Measurements from ENCODE around the gene PAMR1. TPM values are rescaled to one million over a fixed set of nuclear protein-coding genes. Genes with fewer than 3 reads are reported as not detected.
"Not testable (repeated sequence)": the region's sequence is repeated elsewhere in the genome, so short reads cannot be mapped to it uniquely, and the experiment has no call there.

The PAMR1 gene, protein sequence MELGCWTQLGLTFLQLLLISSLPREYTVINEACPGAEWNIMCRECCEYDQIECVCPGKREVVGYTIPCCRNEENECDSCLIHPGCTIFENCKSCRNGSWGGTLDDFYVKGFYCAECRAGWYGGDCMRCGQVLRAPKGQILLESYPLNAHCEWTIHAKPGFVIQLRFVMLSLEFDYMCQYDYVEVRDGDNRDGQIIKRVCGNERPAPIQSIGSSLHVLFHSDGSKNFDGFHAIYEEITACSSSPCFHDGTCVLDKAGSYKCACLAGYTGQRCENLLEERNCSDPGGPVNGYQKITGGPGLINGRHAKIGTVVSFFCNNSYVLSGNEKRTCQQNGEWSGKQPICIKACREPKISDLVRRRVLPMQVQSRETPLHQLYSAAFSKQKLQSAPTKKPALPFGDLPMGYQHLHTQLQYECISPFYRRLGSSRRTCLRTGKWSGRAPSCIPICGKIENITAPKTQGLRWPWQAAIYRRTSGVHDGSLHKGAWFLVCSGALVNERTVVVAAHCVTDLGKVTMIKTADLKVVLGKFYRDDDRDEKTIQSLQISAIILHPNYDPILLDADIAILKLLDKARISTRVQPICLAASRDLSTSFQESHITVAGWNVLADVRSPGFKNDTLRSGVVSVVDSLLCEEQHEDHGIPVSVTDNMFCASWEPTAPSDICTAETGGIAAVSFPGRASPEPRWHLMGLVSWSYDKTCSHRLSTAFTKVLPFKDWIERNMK
- total RNA-seq (2014; rRNA removed; shearing (Covaris generic)) = 0.43 and 0.53 TPM in 2 replicates

DNA sequence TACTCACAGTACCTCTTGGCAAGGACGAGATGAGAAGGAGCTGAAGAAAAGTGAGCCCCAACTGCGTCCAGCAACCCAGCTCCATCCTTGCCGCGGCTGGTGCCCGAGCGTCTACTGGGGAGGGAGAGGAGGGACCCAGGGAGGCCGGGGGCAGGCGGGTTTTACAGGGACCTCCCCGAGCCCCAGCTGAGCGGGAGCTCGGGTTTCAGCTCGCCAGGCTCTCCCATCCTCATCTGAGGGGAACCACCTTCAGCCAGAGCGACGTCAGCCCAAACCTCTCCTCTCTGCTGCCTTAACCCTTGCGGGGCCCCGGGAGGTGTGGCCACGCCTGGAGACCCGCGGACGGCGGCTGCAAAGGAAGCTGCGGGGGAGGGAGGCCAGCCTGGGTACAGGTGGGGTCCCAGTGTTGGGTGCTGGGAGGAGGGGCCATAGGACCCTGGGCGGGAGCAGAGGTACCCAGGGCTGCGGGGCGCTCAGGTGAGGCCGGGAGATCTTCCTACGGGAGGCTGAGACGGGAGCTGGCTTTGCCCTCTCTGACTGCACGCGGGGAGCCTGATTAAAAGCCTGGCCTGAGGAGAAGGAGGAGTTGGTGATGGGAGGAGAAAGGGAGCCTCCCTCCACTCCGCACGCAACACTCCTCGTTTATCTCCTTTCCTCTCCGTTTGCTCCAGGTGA lies at the start of gene PAMR1:
Gene PAMR1 (minus strand): TSS at position 116 of the 675 bp plus-strand sequence. CDS start 31 bp downstream, at position 85.
- peak; percentile 45 for DNase-seq (ENCODE audit: low spot score)

DNA sequence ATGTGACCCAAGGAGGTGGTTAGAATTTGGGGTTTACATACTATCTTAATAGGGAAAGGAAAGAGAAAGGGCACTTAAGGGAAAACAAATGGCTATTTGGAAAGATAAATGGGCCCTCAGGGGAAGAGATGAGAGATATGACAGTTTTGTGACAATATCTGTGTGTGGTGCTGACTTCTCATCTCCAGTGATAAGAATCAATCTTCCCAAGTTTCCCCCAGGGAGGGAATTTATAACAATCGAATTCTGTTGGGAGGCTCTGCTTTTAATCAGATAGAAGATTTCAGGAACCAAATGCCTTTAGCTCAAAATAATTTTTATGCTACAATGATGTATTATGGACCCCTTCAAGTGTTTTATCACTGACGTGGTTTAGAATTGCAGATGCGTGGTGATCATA lies 46.3 kb upstream of the PAMR1 start:
- no peak for DNase-seq (ENCODE audit: low spot score)

DNA sequence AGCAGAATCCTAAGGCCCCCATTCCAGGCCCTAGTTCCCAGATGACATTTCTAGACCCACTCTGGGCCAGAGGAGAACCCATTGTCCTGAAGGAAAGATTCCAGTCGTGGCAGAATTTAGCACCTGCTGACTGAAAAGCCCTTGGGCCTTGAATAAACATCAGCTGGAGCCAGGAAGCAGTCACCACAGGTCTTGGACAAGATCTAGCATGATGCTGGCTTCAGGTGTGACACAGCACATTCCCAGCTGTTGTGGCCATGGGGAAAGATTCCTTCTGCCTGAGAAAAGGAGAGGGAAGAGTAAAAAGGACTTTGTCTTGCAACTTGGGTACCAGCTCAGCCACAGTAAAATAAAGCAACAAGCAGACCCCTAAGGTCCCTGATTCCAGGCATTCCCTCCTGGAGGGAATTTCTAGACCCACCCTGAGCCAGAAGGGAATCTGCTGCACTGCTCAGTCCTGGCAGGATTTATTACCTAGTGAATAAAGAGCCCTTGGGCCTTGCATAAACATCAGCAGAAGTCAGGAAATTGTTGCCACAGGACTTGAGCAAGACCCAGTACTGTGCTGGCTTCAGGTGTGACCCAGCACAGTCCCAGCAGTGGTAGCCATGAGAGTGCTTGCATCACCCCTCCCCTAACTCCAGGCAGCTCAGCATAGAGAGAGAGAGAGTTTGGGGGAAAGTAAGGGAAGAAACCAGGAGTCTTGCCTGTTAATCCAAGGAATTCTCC lies 42.5 kb upstream of the PAMR1 start:
- peak; percentile 29 for DNase-seq (ENCODE audit: low spot score)

DNA sequence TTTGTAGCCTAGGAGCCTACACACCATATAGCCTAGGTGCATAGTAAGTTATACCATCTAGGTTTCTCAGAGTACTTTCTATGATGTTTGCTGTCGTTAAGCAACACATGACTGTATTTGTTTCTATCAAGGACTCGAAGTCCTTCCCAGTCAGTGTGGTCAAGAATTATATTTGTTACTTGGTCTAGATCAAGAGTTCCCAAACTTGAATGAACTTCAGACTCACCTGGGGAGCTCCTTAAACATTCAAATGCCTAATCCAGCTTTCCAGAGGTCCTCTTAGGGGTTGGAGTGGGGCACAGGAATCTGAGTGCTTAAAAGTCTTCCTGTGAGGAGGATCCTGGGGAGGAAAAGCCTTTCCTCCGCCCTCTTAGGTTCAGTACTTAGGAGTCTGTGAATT lies 41.5 kb upstream of the PAMR1 start:
- DNase-seq (ENCODE audit: low spot score) = no peak

DNA sequence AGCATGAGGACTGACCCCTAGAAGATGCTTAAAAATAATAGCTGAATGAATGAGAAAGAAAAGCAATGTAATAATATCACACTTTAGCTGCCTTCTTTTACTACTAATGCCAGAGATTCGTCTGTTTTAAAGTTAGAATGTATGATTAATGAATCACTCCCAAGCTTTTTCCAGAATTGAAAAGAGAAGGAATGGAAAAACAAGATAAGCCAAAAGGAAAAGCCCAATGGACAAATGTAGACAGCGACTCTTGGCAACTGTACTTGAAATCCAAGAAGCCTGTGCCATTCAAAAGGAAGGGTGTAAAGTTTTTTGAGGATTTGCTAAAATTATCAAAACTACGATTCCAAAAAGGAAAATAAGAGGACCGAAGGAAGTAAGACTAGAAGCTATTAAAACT lies 40.8 kb upstream of the PAMR1 start:
- DNase-seq (ENCODE audit: low spot score) = no peak

DNA sequence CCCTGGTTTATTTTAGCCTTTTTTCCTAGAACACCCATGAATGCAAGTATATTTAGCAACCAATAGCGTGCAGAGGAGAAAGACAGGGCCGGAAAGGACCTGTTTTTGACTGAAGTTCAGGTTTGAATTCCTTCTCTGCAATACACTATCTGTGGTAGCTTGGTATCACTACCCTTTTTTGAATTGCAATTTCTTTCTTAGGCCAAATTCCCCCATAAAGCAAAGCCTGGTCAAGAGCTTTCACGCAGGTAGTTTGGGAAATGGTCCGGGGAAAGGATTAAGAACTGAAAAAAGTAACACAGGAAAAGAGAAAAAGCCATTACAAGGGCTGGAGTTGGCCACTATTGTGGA lies 38.8 kb upstream of the PAMR1 start:
- no peak for DNase-seq (ENCODE audit: low spot score)

DNA sequence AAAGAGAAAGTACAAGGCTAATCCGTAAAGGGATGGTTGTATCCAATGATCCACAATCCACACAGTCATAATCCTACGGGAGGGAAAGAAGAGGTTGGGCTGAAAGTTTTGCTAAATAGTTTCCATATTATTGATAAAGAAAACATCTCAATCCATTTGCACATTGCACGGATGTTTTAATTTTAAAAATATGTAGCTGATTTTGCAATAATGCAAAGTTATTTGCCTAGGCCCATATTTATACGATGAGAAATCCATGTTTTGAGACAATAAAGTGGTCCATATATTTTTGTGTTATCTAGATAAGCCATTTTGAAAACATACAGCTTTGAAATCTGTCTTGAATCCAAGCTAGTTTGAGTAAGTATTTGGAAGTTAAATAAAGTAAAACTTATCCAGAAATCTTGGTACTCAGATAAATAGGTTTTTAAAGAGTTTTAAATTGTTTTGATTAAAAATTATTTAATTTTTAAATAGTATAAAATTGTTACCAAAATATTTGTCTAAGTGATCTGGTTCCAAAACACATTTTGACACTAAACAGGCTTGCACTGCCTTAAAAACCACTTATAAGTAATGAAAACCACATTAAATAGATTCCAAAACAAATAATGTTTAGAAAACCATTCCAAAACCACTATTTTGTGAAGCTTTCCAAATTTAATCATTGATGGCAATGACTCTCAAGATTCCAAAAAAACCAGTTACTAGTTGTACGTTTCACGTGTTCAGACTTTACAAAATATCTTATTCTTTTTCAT lies 38.2 kb upstream of the PAMR1 start:
- DNase-seq (ENCODE audit: low spot score) = no peak

DNA sequence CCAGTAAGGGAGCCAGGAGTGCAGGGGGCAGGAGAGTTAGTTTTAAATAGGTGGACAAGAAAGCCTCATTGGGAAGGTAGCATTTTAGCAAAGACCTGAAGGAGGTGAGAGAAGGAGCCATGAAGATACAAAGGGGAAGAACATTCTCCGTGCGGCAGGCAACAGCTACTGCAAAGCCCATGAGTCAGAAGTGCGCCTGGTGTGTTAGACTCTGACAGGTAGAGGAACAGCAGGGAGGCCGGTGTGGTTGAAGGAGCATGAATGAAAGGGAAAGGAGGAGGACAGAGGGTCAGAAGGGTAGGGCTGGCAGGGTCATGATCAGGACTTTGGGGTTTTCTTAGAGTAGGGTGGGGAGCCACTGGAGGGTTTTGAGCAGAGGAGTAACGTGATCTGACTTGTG lies 34.5 kb upstream of the PAMR1 start:
- no peak for DNase-seq (ENCODE audit: low spot score)

DNA sequence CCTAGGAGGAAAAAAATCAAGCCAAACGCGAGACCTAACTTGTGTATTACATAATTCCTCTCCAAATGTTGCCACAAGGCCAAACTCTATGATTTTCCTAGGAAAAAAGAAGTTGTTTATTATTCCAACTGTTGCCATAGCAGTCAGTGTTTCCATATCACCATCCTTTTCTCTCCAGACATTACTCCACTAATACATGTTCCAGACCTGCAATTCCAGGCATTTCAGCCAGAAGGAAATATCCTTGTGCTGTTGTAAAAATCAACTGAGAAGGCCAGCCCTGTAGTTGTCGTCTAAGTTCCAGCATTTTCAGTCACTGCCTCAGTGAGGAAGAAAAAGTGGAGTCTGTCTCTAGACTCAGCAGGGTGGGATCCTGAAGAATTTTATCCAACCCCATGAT lies 33.1 kb upstream of the PAMR1 start:
- DNase-seq (ENCODE audit: low spot score) = no peak

DNA sequence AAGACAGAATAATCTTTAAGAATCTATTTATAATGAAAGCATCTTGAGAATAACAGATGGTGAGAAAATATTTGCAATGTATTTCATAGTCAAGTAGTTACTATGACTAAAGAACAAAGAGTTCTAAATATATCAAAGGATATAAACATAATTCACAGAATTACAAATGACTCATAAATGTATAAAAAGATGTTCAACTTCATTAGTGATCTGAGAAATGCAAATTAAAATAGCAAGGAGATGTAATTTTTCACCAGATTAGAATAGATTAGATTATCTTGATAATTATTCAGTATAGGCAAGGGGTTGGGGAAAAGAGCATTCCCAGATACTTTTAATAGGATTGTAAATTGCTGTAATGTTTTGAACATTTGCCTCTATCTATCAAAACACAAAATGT lies 30.1 kb upstream of the PAMR1 start:
- no peak for DNase-seq (ENCODE audit: low spot score)

DNA sequence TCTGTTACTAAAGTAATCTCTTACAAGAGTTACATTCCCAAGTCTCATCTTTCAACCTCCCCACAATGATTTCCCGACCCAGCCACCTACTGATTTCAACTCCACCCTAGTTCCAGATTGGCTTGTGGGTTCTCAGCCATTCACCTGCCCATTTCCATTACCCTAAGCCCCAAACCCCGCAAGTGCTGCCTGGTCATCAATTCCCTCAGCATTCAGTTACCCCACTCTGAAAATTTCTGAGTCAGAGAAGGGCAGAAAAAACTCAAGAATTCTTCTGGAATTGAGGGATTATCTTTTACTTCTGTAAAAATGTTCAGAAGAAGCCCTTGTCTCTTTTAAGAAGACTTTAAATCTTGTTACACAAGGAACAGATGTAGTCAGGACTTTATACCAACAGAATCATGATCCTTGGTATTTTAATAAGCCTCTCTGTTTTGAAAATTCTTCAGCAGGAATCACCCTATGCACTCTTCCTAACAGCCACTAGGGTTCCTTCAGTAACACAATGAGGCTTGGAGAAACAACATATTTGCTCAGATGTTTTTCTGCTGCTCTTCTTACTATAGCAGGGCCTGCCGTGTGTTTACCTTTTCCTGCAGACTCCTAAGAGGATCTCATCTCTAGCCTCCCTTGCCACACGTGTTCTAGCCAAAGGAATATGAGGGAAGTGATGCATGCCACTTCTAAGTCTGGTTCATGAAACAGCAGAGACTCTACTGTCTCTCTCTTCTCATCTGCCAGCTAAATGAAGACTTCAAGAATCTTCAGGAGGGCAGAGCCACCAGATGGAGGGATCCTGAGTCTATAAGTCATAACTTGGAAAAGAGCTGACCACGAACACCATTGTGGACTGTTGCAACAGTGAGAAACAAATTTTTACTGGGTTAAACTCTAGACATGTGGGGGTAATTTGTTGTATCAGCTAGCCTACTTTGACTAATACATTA lies 29.3 kb upstream of the PAMR1 start:
- DNase-seq (ENCODE audit: low spot score) = no peak

DNA sequence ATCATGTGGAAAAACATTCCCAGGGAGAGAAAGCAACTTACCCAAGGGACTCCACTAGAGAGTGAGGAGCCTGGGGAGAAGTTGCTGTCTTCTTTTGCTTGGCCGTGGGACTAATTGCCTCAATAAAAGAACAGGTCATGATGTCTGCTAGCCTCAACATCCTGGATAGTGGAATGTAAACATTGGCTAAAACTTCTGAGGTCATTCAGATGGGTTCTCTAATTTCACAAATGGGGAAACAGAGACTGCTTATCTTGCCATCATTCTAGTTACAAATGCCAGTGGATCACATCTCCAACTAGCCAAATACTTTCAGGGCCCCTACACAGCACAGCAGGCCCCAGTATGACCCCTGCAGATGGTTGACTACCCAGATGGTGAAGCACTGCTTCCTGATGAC lies 28.4 kb upstream of the PAMR1 start:
- peak; percentile 25 for DNase-seq (ENCODE audit: low spot score)

DNA sequence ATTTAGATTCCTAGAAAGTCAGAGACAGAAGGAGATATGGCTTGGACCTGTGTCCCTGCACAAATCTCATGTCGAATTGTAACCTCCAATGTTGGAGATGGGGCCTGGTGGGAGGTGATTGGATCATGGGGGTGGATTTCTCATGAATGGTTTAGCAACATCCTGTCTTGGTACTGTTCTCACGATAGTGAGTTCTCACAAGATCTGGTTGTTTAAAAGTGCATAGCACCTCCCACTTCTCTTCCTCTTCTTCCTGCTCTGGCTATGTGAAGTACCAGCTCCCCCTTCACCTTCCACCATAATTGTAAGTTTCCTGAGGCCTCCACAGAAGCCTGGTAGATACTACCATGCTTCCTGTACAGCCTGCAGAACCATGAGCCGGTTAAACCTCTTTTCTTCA lies 27.6 kb upstream of the PAMR1 start:
- no peak for DNase-seq (ENCODE audit: low spot score)

DNA sequence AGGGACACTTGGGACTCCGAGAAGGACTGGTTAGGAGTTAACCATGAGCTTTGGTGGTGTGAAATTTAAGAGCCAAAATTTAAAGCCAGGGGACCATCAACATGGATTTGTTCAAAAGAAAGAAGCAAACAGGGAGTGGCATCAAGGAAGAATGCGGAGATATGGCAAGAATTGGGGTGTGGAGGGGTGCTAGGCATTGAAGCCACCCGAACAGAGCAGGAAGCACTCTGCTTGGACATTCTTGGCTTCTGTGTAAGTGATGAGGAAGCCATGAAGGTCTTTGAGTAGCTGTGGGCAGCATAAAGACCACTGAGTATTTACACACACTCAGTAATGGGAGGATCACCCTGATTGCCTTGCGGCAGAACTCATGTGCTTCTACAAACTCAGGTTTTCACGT lies 27.2 kb upstream of the PAMR1 start:
- no peak for DNase-seq (ENCODE audit: low spot score)

DNA sequence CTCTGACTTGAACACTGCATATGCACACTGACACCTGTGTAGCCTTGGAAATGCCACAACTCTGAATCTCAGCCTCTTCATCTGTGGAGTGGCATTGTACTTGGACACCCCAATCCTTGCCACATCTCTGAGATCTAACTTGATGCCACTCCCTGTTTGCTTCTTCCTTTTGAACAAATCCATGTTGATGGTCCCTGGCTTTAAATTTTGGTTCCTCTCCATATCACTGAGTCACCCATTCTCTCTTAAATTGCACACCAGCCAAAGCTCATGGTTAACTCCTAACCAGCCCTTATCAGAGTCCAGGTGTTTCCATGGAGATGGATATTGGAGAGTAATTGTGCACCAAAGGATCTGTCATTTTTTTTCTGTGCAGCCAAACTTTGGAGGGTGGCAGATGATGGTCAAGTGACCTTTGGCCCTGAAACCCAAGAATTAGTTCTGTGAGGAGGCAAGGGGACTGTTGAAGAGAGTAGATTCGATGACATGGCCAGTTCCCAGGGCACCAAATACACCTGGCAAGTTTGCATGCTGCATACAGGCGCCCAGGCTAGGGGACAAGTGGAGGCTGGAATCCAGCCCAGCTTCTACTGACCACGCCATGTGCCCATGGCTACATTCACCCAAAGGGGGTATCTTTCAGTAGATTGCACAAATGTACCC lies 25.1 kb upstream of the PAMR1 start:
- peak; percentile 18 for DNase-seq (ENCODE audit: low spot score)

DNA sequence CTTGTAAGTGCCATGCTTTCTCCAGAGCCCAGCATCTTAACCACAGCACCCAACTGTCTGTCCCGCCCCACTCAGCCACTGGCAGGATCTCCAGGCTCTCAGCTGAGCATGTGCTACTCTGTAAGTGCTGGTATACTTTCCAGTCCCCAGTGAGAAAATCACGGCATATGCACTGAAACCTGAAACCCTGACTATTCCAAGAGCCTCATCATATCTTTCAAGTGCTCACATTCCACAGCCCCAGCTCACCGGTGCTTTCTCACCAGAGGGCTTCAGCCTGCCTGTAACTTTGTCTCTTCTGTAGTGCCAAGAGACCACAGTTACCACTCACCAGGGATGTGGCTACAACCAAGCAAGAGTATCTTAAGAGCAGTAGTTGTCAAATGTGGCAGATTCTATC lies 24.4 kb upstream of the PAMR1 start:
- peak; percentile 93 for DNase-seq (ENCODE audit: low spot score)

DNA sequence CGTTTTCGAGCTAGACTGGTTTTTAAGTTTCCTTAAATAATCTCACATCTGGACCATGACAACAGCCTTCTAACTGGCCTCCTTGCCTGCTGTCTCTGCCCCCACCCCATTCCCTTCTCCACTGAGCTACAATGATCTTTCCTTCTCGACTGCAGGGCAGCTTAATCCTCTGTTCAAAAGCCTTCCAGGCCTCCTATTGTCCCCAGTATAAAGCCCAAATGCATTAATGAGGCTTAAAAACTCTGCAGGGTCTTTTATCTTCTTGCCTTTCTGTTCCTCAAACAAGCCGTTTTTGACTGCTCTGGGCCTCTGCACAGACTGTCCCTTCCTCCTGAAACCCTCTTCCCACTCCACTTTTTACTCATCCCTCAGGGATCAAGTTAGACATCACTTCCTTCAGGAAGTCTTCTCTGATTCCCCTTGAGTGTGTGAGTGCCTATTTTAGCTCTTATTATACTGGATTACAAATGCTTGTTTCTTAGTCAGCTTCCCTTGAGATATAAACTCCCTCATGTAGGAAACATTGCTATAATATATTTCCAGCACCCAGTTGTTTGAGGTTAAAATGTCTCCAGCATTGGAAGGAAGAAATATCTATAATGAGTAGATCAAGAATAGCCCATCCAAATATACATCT lies 23.6 kb upstream of the PAMR1 start:
- no peak for DNase-seq (ENCODE audit: low spot score)

DNA sequence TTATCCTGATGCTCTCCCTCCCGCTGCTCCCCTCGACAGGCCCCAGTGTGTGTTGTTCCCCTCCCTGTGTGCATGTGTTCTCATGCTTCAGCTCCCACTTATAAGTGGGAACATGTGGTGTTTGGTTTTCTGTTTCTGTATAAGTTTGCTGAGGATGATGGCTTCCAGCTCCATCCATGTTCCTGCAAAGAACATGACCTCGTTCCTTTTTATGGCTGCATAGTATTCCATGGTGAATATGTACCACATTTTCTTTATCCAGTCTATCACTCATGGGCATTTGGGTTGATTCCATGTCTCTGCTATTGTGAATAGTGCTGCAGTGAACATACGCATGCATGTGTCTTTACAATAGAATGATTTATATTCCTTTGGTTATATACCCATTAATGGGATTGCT lies 22.6 kb upstream of the PAMR1 start:
- not testable (repeated sequence) for DNase-seq (ENCODE audit: low spot score)

DNA sequence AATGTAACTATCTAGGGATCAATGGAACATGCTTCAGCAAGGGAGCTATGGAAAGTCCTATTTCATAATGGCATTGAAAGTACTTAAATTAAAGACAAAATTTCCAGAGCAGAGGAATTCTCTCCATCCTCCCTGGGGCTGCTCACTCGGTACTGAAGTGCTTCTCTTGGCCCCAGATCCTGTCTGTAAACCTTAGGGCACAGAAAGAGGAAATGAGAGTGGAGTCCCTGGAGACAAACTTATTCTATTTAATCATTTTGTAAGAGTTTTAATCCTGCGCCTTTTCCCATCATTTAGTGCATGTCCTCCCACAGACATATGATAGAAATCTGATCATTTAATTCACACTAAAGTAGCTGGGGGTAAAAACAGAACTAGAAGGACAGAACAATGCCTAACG lies 20.9 kb upstream of the PAMR1 start:
- DNase-seq (ENCODE audit: low spot score) = no peak
